HepG2 (cell line): ENCODE data around the gene EVI5.

ENCODE experiments used
- HOXA3 ChIP-seq: sonication (generic); formaldehyde crosslinking; IDR thresholded peaks from 2 replicates; pipeline ENCODE4 v1.5.0; 2020; ENCODE audit warnings: missing genetic modification reagents
- POLR2A ChIP-seq, 2 experiments: IDR thresholded peaks; 2 replicates each; pipeline ENCODE4 v1.6.1; 2011; ENCODE audit warnings: low read depth in 2 of 2, low read length in 2 of 2, mild to moderate bottlenecking in 1 of 2, moderate library complexity in 1 of 2; ENCODE audit not compliant: insufficient read depth in 1 of 2
- SMARCC2 ChIP-seq: fragments of 450-650 bp; IDR thresholded peaks from 2 replicates; pipeline ENCODE4 v1.6.1; 2017; ENCODE audit warnings: antibody characterized with exemption, mild to moderate bottlenecking
- TF ChIP-seq, protein P1 (sequence below): sonication (generic); formaldehyde crosslinking; IDR thresholded peaks from 2 replicates; pipeline ENCODE4 v1.5.1; 2020; ENCODE audit warnings: missing genetic modification reagents, mild to moderate bottlenecking, borderline replicate concordance
- TF ChIP-seq, protein P2 (sequence below): sonication (generic); formaldehyde crosslinking; IDR thresholded peaks from 2 replicates; pipeline ENCODE4 v1.5.0; 2020; ENCODE audit warnings: mild to moderate bottlenecking, missing genetic modification reagents, moderate library complexity
- TF ChIP-seq, protein P3 (sequence below): sonication (generic); formaldehyde crosslinking; IDR thresholded peaks from 2 replicates; pipeline ENCODE4 v1.4.0; 2020; ENCODE audit warnings: mild to moderate bottlenecking, missing genetic modification reagents

DNA sequence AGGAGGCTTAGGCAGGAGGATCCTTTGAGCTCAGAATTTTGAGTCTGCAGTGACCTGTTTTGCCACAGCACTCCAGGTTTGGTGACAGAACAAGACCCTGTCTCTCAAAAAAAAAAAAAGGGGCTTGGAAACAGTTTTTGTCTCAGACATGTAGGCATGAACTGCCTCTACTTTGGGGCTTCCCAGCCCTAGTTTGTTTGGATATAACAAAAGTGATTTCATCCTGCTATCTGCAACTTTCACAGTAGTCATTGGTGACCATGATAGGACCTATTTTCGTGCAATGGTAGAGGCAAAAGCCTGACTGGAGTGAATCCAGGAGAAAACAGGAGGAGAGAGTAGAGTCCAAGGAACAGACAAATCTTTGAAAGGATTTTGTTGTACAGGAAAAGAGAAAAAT is 20.3 kb upstream of the EVI5 start:
- TF ChIP-seq, protein P1, sequence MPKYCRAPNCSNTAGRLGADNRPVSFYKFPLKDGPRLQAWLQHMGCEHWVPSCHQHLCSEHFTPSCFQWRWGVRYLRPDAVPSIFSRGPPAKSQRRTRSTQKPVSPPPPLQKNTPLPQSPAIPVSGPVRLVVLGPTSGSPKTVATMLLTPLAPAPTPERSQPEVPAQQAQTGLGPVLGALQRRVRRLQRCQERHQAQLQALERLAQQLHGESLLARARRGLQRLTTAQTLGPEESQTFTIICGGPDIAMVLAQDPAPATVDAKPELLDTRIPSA (CRISPR knock-in tag) = no peak
- TF ChIP-seq SMARCC2 (no peak), HOXA3 (no peak), POLR2A (IDR thresholded peaks at IDR 0.05; ENCODE audit: insufficient read depth in 1 of 2, low read depth in 2 of 2, low read length in 2 of 2) (no peak)
- TF ChIP-seq, protein P2, sequence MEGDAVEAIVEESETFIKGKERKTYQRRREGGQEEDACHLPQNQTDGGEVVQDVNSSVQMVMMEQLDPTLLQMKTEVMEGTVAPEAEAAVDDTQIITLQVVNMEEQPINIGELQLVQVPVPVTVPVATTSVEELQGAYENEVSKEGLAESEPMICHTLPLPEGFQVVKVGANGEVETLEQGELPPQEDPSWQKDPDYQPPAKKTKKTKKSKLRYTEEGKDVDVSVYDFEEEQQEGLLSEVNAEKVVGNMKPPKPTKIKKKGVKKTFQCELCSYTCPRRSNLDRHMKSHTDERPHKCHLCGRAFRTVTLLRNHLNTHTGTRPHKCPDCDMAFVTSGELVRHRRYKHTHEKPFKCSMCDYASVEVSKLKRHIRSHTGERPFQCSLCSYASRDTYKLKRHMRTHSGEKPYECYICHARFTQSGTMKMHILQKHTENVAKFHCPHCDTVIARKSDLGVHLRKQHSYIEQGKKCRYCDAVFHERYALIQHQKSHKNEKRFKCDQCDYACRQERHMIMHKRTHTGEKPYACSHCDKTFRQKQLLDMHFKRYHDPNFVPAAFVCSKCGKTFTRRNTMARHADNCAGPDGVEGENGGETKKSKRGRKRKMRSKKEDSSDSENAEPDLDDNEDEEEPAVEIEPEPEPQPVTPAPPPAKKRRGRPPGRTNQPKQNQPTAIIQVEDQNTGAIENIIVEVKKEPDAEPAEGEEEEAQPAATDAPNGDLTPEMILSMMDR (CRISPR knock-in tag) = no peak
- TF ChIP-seq, protein P3, sequence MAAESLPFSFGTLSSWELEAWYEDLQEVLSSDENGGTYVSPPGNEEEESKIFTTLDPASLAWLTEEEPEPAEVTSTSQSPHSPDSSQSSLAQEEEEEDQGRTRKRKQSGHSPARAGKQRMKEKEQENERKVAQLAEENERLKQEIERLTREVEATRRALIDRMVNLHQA (CRISPR knock-in tag) = no peak
